Kidney (tissue), 22 donors: ENCODE measurements around the gene ACTC1. TPM values are rescaled to one million over a fixed set of nuclear protein-coding genes. Genes with fewer than 3 reads are reported as not detected.
A peak's percentile ranks its signal among the peaks of the same experiment; 100 is the strongest.

Experiments used
- DNase-seq, 5 donors: peaks; one replicate each; pipeline ENCODE4 v3.0.0-alpha.2; 2013 to 2020
- FAIRE-seq: peaks from 2 replicates; lab custom pipeline; 2012; peaks lifted over from hg19 to GRCh38; lab: Jason Lieb, UNC
- H3K27ac ChIP-seq, 2 donors: one replicate each; pipeline ENCODE4 v1.7.0; 2013; ENCODE audit warnings: low read depth in 2 of 2, low read length in 2 of 2, inconsistent platforms in 1 of 2
- H3K27me3 ChIP-seq: one replicate; pipeline ENCODE4 v1.7.1; 2013; ENCODE audit warnings: low read length, inconsistent platforms; ENCODE audit not compliant: control insufficient read depth, insufficient read depth
- H3K36me3 ChIP-seq, 3 donors: one replicate each; pipeline versions ENCODE4 v1.7.0 to v1.7.1; 2013; ENCODE audit warnings: low read length in 3 of 3, control low read depth in 1 of 3, inconsistent platforms in 1 of 3; ENCODE audit not compliant: insufficient read depth in 3 of 3, control insufficient read depth in 2 of 3
- H3K4me1 ChIP-seq, 3 donors: one replicate each; pipeline versions ENCODE4 v1.7.0 to v1.7.1; 2013; ENCODE audit warnings: low read length in 3 of 3, inconsistent platforms in 1 of 3, low read depth in 1 of 3; ENCODE audit not compliant: control insufficient read depth in 2 of 3, insufficient read depth in 2 of 3
- H3K4me3 ChIP-seq, 3 donors: one replicate each; pipeline versions ENCODE4 v1.7.0 to v1.8.1; 2013; ENCODE audit warnings: low read length in 3 of 3, control low read depth in 1 of 3, inconsistent platforms in 1 of 3
- H3K9ac ChIP-seq, 3 donors: one replicate each; pipeline versions ENCODE4 v1.7.0 to v1.7.1; 2013; ENCODE audit warnings: low read length in 3 of 3, control low read depth in 1 of 3, inconsistent platforms in 1 of 3
- H3K9me3 ChIP-seq, 3 donors: one replicate each; pipeline versions ENCODE4 v1.7.0 to v1.7.1; 2013; ENCODE audit warnings: low read length in 3 of 3, control low read depth in 1 of 3, inconsistent platforms in 1 of 3; ENCODE audit not compliant: control insufficient read depth in 2 of 3, insufficient read depth in 1 of 3
- intact Hi-C: fragments of 100-400 bp; cut with DNase I; formaldehyde crosslinking; loops from one replicate; pipeline ENCODE4 v1.11.1; 2022
- long read RNA-seq, 10 donors: library from polyadenylated mRNA in 1 of 10; unstranded in 1 of 10; transcript quantifications; one replicate each; pipeline ENCODE4 v2.0.0 and lab custom pipeline, GENCODE V29; 2021 to 2026
- polyA plus RNA-seq: library from polyadenylated mRNA; stranded (reverse); fragments of 350-450 nt; fragmentation: Illumina TruSeq; extraction: RNeasy Lipid Tissue Mini Kit (QIAGEN cat#74804); gene quantifications from one replicate; pipeline ENCODE4 v1.2.3, GENCODE V29; 2014; ENCODE audit warnings: low read depth, low replicate concordance; ENCODE audit not compliant: insufficient read depth
- total RNA-seq: library from RNA; stranded (reverse); fragmentation: NEBNext Ultra II Directional; extraction: Animal tissue kit (Norgen Biotek cat#: 25700); gene quantifications from one replicate; pipeline ENCODE4 v1.2.1, GENCODE V29; 2021
- TF ChIP-seq, protein P1 (sequence below): IDR thresholded peaks from 3 replicates; pipeline ENCODE4 v1.5.1; 2012; ENCODE audit warnings: mild to moderate bottlenecking, moderate library complexity, borderline replicate concordance; ENCODE audit not compliant: insufficient read depth; ENCODE audit errors: extremely low read depth
- donor health status: control.
- donor health status: control.
- donor health status: control.
- donor health status: control.
- donor health status: control.
- donor health status: DM: yes; HTN: yes; CAD: no.
- donor health status: Normal renal cell carcinoma (clear cell type).

ACTC1 gene
- total RNA-seq (25.0 TPM), polyA plus RNA-seq (7.4 TPM)
- long read RNA-seq, donor 1, transcript ACTC1-201 (7 exons, 3,694 nt): major isoform, 5 of 5 reads
- long read RNA-seq, donor 1, partial matches to known transcripts: 0 of 5 reads
- long read RNA-seq, donor 1, other reads (novel, unspliced or antisense): 0 of 5 reads
- long read RNA-seq, donor 2, partial matches to known transcripts: 0 of 2 reads
- long read RNA-seq, donor 2, other reads (novel, unspliced or antisense): 0 of 2 reads
- long read RNA-seq, donor 3, partial matches to known transcripts: 0 of 4 reads
- long read RNA-seq, donor 3, other reads (novel, unspliced or antisense): 0 of 4 reads
- long read RNA-seq, donor 4, partial matches to known transcripts: 0 of 1 reads
- long read RNA-seq, donor 4, other reads (novel, unspliced or antisense): 0 of 1 reads
- long read RNA-seq, donor 5: 0 reads
- long read RNA-seq, donor 6, transcript ACTC1-201 (7 exons, 3,694 nt): major isoform, 5 of 5 reads
- long read RNA-seq, donor 6, partial matches to known transcripts: 0 of 5 reads
- long read RNA-seq, donor 6, other reads (novel, unspliced or antisense): 0 of 5 reads
- long read RNA-seq, donor 7, transcript ACTC1-201 (7 exons, 3,694 nt): major isoform, 11 of 14 reads
- long read RNA-seq, donor 7, partial matches to known transcripts: 3 of 14 reads
- long read RNA-seq, donor 7, other reads (novel, unspliced or antisense): 0 of 14 reads
- long read RNA-seq, donor 8, partial matches to known transcripts: 0 of 1 reads
- long read RNA-seq, donor 8, other reads (novel, unspliced or antisense): 0 of 1 reads
- long read RNA-seq, donor 9, partial matches to known transcripts: 0 of 1 reads
- long read RNA-seq, donor 9, other reads (novel, unspliced or antisense): 0 of 1 reads
- long read RNA-seq, donor 10: 0 reads

DNA sequence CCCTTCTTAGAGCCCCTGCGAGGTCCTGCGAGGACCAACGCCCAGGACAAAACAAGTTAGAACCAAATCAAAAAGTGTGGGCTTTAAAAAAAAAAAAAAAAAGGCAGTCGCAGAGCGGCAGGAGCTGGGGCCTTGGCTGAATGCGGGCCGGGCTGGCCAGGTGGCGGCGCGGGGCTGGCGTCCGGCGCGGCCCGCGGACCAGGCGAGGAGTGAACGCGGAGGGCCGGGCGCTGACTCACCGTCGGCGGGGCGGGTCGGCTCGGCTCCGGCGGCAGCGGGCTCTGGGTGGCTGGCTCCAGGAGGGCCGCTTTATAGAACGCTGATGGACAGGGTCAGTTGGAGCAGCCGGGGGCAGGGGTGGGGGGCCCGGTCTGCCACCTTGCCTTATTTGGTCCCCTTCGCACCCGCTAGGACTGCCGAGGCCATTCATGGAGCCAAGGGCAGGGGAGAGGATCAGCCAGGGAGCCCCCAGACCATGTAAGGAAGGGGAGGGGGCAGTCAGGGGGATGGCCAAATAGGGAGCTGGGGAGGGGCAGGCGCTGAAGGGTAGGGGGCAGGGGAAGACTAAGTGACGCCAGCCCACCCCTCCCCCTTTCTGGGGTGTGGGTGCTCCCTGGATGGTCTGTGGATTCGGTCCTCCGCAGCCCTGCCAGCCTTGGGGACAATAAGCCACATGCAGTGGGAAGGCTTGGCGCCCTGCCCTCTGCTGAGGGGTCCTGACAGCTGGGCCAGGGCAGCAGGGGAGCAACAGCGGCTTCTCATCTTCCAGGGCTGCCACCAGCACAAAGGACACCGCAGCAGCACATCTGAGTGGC, at the start of gene ACTC1:
Gene ACTC1 (minus strand): TSS at position 283 of the 815 bp plus-strand sequence. CDS start 741 bp downstream, outside the sequence.
- TF ChIP-seq, protein P1, sequence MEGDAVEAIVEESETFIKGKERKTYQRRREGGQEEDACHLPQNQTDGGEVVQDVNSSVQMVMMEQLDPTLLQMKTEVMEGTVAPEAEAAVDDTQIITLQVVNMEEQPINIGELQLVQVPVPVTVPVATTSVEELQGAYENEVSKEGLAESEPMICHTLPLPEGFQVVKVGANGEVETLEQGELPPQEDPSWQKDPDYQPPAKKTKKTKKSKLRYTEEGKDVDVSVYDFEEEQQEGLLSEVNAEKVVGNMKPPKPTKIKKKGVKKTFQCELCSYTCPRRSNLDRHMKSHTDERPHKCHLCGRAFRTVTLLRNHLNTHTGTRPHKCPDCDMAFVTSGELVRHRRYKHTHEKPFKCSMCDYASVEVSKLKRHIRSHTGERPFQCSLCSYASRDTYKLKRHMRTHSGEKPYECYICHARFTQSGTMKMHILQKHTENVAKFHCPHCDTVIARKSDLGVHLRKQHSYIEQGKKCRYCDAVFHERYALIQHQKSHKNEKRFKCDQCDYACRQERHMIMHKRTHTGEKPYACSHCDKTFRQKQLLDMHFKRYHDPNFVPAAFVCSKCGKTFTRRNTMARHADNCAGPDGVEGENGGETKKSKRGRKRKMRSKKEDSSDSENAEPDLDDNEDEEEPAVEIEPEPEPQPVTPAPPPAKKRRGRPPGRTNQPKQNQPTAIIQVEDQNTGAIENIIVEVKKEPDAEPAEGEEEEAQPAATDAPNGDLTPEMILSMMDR: no peak
- no peak within 1 kb of the TSS for H3K27ac ChIP-seq
- intact Hi-C loops: no loop called here
- DNase-seq: peak; percentile 51 to 82 (median 61)
- no peaks in the 10 kb centered on the region for H3K36me3 ChIP-seq
- H3K9ac ChIP-seq: no peak within 1 kb of the TSS
- H3K4me3 ChIP-seq: no peak within 1 kb of the TSS
- no peaks in the 10 kb centered on the region for H3K9me3 ChIP-seq
- no peak for FAIRE-seq
- H3K4me1 ChIP-seq: peaks cover 0 to 2% (median 0%) of the 10 kb centered on the region in 3 donors
- H3K27me3 ChIP-seq: peaks cover 6% of the 10 kb centered on the region

DNA sequence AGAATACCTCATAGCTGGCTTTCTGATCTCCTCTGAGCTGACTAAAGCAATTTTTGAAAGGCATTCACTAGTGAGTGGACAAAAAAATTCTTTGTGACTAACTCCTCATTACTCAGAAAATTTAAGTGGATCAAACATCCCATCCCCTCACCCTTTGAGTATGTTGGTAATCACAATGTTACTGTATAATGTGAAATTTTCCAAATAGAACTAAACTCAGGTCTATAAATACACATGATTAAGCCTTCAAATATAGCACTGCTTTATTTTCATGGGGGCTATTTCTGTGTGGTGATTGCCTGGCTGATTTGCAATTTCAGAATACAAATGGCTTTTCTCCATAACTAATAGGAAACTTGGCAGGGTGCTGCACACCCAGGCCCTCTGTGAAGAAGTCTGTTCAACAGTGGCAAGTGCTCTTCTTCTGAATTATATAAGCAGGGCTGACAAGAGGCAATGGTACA, 45.9 kb upstream of the ACTC1 start:
- FAIRE-seq: no peak
- intact Hi-C loops: no loop called here
- Histone ChIP-seq H3K4me1 (no peaks in the 10 kb centered on the region), H3K9ac (no peak overlapping the region), H3K27me3 (no peaks in the 10 kb centered on the region), H3K36me3 (no peaks in the 10 kb centered on the region), H3K4me3 (no peak overlapping the region), H3K9me3 (no peaks in the 10 kb centered on the region), H3K27ac (no peak overlapping the region)
- TF ChIP-seq, protein P1: no peak
- no peak for DNase-seq

DNA sequence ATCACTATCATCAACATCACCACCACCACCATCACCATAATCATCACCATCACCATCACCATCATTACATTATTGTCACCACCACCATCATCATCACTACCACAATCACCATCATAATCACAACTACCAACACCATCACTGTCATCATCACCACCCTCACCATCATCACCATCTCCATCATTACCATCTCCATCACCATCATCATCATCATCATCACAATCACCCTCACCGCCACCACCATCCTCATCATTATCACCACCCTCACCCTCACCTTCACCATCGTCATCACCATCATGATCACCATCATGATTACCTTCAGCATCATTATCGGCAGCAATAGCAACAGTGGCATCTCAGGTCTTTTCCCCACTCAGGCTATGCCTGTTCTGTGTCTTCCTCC, 42.9 kb upstream of the ACTC1 start:
- TF ChIP-seq, protein P1: no peak
- no peaks in the 10 kb centered on the region for H3K36me3 ChIP-seq
- no peak overlapping the region for H3K4me3 ChIP-seq
- H3K27ac ChIP-seq: no peak overlapping the region
- no peaks in the 10 kb centered on the region for H3K9me3 ChIP-seq
- no peaks in the 10 kb centered on the region for H3K27me3 ChIP-seq
- intact Hi-C loops: no loop called here
- no peak overlapping the region for H3K9ac ChIP-seq
- no peaks in the 10 kb centered on the region for H3K4me1 ChIP-seq
- FAIRE-seq (no peak), DNase-seq (no peak)
